HG03378 (cell line): ENCODE measurements around the gene TNFRSF8.
"Not testable (repeated sequence)": the region's sequence is repeated elsewhere in the genome, so short reads cannot be mapped to it uniquely, and the experiment has no call there.

Experiments used
- ATAC-seq: cut with Tn5 transposase; IDR thresholded peaks from one replicate; pipeline ENCODE4 v1.9.1; 2021; ENCODE audit warnings: mild to moderate bottlenecking, moderate library complexity; ENCODE audit not compliant: unreplicated experiment

TNFRSF8 gene

DNA sequence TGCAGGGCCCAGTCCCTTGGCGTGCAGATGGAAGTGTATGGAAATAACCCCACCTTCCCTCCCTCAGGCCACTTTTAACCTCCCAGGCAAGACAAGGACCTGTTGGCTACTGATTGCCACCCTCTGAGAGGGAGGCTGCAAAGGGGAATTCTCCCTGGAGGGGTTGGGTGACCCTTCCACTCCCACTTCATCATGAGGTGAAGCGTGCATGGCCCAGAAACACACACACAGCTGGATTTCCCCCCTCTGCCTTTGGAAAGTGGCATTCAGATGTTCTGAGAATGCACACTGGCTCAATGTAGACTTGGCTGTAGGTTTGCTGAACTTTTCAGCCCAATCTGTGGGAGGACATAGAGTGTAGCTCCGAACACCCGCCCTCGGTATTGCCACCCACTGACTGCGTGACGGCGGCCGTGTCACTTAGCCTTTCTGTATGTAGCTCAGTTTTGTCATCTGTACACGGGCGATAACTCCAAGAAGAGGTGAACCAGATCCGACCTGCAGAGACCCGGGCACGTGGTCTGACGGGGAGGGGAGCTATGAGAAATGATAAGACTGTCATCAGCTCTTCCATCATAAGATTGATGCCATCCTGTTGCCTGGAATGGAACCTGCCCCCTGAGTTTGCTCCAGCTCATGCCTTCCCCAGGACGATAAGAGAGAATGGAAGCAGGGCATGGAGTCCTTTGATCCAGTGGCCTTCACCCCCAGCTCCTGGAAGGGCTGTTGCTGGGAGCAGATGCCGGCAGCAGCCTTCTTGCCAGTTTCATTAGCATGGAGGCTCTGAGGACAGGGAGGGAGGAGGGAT lies 24.5 kb upstream of the TNFRSF8 start:
- no peak for ATAC-seq

DNA sequence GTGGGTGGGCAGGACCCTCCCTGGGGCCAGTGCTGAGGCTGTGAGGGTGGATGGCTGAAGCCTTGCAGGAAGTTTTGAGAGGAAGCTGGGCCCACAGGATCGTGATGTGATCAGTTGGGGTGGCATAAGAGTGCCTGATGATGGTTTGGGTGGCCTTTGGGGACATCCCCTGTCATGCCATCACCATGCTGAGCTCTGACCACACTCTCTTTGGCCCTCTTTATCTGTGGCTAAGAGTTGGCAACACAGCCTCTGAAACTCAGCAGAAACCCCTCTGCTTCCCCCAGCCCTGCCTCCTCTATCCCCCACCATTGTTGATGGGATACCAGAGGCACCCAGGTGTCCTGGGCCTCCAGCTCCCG lies 24.0 kb upstream of the TNFRSF8 start:
- ATAC-seq, result no peak

DNA sequence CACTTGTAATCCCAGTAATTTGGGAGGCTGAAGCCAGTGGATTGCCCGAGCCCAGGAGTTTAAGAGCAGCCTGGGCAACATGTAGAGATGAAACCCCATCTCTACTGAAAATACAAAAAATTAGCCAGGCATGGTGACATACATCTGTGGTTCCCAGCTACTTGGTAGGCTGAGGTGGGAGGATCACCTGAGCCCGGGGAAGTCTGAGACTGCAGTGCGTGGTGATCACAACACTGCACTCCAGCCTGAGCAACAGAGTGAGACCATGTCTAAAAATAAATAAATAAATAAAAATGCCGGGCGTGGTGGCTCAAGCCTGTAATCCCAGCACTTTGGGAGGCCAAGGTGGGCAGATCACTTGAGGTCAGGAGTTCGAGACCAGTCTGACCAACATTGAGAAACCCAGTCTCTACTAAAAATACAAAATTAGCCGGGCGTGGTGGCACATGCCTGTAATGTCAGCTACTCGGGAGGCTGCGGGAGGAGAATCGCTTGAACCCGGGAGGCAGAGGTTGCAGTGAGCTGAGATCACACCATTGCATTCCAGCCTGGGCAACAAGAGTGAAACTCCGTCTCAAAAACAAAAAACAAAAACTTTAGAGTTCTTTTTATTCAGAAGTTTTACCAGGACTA lies 23.2 kb upstream of the TNFRSF8 start:
- peak; percentile 31 for ATAC-seq

DNA sequence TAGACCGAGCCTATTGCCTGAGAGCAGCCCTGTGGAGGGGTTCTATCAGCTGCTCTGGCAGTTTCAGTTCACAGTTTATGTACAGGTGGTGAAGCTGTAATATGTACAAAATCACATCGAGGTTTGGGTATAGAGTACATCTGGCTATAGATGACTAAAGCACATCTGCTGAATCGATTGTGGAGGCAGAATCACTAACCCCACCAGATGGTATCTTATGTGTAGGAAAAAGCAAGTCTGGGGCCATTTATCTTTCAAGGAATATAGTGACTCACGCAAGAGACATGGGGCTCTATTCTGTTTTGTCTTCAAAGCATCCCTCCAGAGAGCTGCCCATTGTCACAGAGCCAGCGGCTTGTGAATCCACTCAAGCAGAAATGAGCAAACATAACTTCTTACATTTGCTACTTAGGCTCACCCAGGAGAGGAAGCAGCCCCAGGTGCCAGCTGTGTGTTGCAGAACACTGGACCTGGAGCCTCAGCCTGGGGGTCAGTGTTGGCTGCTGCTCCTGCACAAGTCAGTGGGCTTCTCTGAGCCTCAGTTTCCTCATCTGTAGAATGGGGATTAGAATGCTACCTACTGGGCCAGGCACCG lies 22.5 kb upstream of the TNFRSF8 start:
- ATAC-seq, result peak; percentile 75

DNA sequence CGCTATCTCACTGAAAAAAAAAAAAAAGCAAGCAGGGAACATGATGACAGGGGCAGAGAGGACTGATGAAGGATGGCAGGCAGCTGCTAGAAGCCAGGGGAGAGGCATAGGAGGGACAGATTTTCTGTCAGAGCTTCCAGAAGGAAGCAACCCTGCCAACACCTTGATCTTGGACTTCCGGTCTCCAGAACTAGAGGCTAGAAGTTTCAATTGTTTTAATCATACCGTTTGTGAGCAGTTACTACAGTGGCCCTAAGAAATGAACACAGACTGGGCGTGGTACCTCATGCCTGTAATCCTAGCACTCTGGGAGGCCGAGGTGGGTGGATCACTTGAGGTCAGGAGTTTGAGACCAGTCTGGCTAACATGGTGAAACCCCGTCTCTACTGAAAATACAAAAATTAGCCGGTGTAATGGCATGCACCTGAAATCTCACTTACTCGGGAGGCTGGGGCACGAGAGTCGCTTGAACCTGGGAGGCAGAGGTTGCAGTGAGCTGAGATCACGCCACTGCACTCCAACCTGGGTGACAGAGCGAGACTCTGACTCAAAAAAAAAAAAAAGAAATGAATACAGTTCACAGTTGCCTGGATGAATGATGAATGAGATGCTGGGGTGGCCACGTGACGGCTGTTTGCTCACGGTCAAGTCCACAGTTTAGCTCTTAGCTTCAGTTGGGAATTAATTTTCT lies 18.8 kb upstream of the TNFRSF8 start:
- not testable (repeated sequence) for ATAC-seq

DNA sequence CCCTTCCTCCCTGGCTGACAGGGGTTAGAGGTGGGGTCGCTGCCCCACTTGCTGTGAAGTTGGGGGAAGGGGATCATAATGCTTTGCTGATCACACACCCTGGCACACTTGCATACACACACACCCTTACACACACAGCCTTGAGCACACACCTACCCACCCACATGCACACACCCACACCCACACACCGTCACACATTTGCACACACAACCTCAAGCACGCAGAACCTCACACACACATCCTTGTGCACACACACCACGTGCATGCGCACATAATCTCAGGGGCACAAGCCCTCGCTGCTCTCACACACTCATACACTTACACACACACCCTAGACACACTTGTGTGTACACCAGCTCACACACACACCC lies 16.4 kb upstream of the TNFRSF8 start:
- ATAC-seq, result no peak

DNA sequence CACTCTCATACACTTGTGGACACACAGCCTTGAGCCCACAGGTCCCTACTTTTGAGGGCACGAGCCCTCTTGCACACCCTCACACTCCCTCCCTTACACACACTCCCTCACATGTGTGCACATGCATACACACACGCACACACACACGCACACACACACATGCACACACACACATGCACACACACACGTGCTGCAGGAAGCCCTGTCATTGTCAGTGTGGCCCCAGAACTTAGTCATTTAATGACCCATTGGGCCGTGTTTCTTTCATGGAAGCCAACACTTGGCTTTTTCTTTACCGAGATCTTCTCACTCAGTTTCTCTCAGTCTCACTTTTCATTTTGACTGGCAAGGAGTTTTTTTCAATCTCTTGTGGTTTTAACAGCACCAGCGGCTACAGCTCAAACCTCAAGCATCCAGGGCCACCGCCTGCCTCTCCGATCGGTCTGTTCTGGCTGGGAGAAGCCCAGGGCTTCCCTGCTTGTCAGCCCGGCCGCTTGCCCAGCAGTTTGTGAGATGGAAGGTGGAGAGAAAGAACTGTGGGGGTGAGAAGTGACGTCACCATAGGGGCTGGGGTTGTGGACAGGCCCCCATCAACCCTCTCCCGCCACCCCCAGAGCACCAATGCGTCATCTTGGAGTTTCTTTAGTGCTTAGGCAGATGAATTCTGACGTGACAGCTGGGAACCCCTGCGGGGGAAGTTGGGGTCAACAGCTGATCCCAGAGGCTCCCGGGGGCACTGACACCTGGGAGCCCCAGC lies 15.8 kb upstream of the TNFRSF8 start:
- ATAC-seq, result peak; percentile 48

DNA sequence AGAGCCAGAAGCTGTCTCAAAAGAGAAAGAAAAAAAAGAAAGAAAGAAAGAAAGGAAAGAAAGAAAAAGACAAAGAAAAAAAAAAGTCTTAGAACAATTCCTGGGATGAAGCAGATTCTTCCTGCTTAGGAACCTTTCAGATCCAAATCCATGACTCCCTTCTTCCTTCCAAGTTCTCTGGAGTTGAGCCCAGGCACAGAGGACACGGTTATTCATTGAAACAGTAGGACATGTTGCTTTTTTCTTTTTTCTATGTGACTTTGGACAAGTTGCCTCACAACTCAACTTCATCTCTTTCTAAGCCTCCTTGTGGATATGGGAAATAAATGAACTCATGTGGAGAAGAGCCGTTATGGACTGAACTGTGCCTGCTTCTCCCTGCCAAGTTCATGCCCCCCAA lies 14.7 kb upstream of the TNFRSF8 start:
- no peak for ATAC-seq

DNA sequence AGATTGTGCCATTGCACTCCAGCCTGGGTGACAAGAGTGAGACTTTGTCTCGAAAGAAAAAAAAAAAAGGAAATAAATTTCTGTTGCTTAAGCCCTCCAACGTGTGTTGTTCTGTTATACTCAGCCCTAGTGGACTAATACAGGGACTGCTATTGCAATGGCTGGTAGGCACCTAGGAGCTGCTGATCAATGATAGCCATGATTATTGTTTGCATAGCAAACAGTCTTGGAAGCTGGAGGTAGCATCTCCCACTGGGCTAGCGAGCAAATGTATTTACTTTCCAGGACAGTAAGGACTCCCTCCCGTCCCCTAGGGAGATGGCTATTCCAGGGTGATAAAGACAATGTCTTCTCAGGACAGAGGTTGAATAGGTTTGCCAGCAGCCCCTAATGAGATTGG lies 13.5 kb upstream of the TNFRSF8 start:
- no peak for ATAC-seq

DNA sequence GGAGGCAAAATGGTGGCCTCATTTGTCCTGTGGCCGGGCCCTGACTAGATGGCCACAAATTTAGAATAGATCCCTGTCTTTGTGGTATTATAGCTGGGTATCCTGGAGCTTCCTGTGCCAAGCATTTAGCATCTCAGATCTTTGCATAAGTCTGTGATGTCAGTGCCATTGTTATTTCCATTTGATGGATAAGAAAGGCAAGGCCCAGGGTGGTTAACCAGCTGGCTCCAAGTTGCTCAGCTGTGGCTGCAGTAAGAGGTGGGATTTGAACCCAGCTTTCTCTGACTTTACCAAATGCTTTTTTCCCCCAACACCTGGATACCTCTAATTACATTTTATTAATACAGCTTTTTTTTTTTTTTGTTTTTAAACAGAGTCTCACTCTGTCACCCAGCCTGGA lies 11.7 kb upstream of the TNFRSF8 start:
- ATAC-seq, result no peak

DNA sequence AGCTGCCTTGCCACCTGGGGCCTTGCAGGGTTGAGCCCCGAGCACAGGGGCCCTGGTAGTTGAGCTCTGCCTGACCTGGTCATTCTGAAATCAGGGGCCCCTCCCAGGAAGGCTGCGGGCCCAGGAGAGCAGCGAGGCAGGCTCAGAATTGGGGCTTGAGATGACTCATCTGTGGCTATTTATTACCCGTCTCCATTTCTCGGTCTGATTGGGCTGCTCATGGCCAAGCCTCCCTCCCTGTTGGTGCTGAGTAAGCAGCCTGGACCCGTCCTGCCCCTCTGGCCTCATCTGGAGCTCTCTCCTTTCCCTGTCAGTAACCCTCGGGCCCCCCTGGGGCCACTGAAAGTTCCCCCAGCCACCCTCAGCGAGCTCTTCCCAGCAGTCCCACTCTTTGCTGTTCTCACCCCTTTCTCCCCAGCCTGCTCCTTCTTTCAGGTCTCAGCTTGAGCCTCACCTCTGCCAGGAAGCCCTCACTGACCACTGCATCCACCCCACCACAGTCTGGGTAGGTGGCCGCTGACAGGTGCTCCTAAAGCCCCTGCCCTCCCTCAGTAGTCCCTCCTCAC lies 11.0 kb upstream of the TNFRSF8 start:
- ATAC-seq, result peak; percentile 68

DNA sequence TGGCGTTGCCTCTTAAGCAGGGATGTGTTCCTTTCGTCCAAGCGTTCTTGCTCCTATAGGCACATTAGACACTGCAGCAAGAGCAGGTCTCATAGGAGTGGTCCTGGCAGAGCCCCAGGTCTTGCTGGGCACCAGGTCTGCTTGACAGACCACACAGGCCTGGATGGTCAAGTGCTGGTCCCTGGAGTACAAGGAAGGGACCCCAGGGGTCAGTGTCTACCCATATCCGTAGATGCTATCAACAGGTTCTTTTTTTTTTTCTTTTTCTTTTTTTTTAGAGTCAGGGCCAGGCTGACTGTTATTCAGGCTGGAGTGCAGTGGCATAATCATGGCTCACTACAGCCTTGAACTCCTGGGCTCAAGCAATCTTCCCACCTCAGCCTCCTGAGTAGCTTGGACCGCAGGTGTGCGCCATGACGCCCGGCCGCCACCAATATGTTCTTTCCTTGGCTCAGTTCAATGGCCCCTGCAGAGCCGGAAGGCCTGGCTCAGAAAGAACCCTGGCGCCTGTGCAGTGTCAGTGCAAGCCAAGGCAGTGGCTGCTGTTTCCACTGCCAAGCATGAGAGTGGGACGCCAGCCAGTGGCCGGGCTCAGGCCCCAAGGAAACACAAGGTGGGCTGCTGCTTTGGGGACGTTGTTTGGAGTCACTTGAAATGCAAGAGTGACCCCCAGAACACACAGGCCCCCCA lies 10.0 kb upstream of the TNFRSF8 start:
- ATAC-seq, result no peak

DNA sequence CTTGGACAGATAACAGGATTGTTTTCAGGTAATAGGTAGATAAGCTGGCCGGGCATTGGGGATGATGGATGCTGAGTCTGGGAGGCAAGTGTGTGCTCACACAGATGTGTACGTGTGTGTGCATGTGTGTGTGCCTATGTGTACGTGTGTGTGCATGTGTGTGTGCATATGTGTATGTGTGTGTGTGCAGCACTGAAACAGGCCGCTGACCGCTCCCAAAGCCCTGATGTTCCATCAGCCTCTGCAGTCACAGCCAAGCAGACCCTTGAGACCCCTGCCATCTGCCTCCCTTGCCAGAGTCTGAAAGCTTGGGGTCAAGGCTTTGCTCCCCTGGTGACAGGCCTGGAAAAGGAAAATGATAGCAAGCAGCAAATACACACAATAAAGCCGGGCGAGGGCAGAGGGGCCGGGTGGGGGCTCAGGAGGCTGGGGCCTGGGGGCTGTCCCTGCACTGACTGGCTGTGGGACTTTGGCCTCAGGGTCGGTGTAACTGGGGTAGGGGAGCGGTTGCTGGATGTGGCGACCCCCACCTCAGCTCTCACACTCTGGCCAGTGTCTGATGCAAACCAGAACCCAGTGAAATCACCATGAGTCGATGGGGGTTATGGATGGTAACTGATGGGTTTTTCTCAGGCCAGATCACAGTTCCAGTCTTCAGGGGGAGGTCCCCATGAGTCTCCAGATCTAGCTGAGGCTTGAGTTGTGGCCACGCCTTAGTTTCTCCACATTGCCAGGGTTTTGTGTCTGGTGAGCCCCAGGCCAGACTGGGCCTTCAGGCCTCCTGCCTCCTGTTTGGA lies 9.2 kb upstream of the TNFRSF8 start:
- ATAC-seq, result no peak

DNA sequence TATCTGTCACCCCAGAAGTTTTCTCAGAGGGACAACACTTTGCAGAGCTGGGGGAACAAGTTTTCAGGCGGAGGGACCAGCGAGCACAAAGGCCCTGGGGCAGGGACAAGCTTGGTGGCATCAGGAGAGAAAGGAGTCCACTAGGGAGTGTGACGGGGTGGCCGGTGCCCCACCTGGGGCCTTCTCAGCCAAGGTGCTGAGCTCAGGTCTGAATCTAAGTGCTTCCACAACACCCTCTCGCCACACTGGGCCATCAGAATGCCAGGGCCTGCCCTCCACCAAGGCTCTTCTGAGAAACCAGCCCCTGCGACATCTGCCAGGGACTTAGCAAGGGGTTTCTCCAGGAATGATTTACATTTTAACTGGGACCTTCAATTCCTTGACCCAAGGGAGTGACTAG lies 7.8 kb upstream of the TNFRSF8 start:
- ATAC-seq, result no peak

DNA sequence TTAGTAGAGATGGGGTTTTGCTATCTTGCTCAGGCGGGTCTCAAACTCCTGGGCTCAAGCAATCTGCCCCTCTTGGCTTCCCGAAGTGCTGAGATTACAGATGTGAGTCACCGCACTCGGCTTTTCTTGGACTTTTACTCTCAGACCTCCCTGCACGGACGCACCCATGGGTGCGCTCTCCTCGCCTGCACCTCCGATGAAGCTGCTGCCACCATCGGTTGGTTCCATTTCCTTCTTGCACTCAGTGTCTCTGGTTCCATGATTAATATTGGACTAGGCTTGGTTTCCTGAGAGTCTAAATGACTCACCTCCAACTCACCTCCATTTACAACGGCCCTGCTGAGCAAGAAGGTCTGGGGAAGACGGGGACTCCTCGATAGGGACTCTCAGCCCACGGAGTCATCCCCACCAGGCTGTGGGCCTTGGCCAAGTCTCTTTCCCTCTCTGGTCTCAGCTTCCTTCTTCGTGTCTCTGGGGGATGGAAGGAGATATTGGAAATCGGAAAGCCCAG lies 6.7 kb upstream of the TNFRSF8 start:
- no peak for ATAC-seq

DNA sequence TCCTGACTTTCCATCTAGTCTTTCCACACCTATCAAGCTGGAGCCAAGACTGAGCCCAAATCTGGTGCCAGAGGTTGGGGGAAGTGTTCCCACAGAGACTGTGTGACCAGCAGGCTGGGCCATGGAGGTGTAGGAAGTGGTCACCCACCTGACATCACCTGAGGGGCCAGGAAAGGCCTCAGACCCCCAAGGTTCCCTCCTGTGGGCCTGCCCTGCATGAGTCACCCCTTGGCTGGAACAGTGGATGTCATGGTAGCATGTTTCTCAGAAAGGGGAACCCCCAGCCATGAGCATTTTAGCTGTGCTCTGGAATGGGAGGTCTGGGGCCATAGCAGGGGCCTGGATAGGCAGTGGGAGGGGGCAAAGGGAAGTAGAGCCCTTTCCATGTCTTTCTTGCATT lies 5.7 kb upstream of the TNFRSF8 start:
- no peak for ATAC-seq

DNA sequence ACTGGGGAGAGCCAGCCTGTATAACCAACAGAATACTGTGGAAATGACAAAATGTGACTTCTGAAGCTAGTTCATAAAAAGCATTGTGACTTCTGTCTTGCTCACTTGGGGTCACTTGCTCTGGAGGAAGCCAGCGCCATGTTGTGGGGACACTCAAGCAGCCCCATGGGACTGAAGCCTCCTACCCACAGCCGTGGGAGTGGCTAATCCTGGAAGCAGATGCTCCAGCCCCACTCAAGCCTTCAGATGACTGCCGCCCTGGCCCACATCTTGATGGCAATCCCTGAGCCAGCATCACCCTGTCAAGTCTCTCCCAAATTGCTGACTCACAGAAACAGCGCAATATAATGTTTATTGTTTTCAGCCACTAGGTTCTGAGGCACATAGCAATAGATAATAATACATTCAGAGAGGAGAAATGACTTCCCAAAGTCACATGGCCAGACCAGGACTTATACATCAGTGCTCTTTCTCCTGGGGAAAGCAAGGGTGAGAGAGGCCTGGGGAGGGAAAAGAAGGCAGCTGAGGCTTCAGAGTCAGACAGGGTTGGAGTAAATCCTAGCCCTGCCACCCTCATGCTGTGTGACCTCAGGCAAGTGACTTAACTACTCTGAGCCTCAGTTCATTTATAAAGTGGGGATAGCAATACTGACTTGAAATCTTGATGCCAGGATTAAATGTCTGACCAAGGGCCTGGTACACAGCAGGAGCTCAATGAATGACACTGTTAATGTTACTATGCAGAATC lies 5.0 kb upstream of the TNFRSF8 start:
- no peak for ATAC-seq

DNA sequence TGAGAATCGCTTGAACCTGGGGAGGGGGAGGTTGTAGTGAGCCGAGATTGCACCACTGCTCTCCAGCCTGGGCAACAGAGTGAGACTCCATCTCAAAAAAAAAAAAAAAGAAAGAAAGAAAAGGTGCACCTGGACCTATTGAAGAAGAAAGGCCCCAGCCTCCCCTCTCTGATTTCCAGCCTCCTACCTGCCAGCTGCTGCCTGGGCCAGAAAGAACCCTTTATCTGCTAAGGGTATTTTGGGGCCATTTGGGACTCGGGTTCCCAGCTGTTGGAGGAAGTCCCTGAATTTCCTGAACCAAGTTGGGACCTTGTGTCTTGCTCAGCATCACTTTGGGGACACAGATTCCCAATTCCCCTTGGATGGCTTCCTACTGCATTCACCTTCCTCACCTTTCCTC lies 3.9 kb upstream of the TNFRSF8 start:
- ATAC-seq, result no peak
